K562 (cell line): ENCODE measurements around the gene TMEM114. TPM values are rescaled to one million over a fixed set of nuclear protein-coding genes. Genes with fewer than 3 reads are reported as not detected.

ENCODE experiments used
- ATAC-seq: fragments of 200-7000 bp; cut with Tn5 transposase; 3 replicates; pipeline ENCODE4 v1.9.1; 2020; ENCODE audit warnings: moderate library complexity
- Bru-seq: library from RNA; stranded (reverse); fragments of 400-500 nt; gene quantifications from one replicate; lab custom pipeline; 2021; lab: Mats Ljungman, UMichigan
- BruChase-seq, 2 experiments: library from RNA; stranded (reverse); fragments of 400-500 nt; gene quantifications; one replicate each; lab custom pipeline; 2021; lab: Mats Ljungman, UMichigan
- BruUV-seq: library from RNA; stranded (reverse); fragments of 400-500 nt; replicated peaks from 2 replicates; lab custom pipeline; 2021; lab: Mats Ljungman, UMichigan
- CTCF ChIA-PET: fragments of 300-600 bp; formaldehyde crosslinking; extraction: SDS; loops from one replicate; lab custom pipeline; 2021; ENCODE audit warnings: low intra/inter-chr PET ratio; lab: Yijun Ruan, JAX
- POLR2A ChIA-PET: fragments of 300-600, 350-650 bp; sonication (Branson Sonifier 250); formaldehyde crosslinking; extraction: SDS; loops from one replicate; lab custom pipeline; 2021; ENCODE audit warnings: antibody characterized with exemption, inconsistent platforms; lab: Yijun Ruan, JAX
- DNase-seq, 4 experiments: peaks; one replicate each; pipeline versions ENCODE4 v3.0.0 to v3.0.0-alpha.2; 2011 to 2018; ENCODE audit warnings: low spot score in 3 of 4, mixed read lengths in 3 of 4; ENCODE audit errors: extremely low read depth in 1 of 4
- FAIRE-seq: peaks from 2 replicates; lab custom pipeline; 2011; peaks lifted over from hg19 to GRCh38; lab: Jason Lieb, UNC
- H2AFZ ChIP-seq: 2 replicates; pipeline ENCODE4 v1.6.0; 2011; ENCODE audit warnings: low read depth, low read length, control low read depth, inconsistent platforms
- H3K27ac ChIP-seq: fragments of 200-600 bp; 3 replicates; pipeline ENCODE4 v1.8.0; 2011; ENCODE audit warnings: low read depth, mild to moderate bottlenecking, control low read depth, inconsistent platforms, low read length, moderate library complexity, mixed read lengths; ENCODE audit errors: extremely low read depth
- H3K27me3 ChIP-seq, 2 experiments: fragments of 300-600 bp in 1 of 2; 2 replicates in 1 of 2; 3 replicates in 1 of 2; pipeline versions ENCODE4 v1.6.0 to v1.8.0; 2011; ENCODE audit warnings: inconsistent platforms in 2 of 2, low read length in 2 of 2, mild to moderate bottlenecking in 1 of 2, mixed read lengths in 1 of 2, moderate library complexity in 1 of 2; ENCODE audit not compliant: control insufficient read depth in 2 of 2, insufficient read depth in 2 of 2
- H3K36me3 ChIP-seq: fragments of 300-600 bp; 3 replicates; pipeline ENCODE4 v1.8.0; 2011; ENCODE audit warnings: mild to moderate bottlenecking, low read length, inconsistent platforms; ENCODE audit not compliant: control insufficient read depth, insufficient read depth
- H3K4me1 ChIP-seq, 2 experiments: fragments of 200-600 bp in 1 of 2; replicated peaks in 1 of 2; 2 replicates in 1 of 2; 3 replicates in 1 of 2; pipeline versions ENCODE4 v1.5.1 to v1.8.0; 2011; ENCODE audit warnings: inconsistent platforms in 2 of 2, low read length in 2 of 2, mild to moderate bottlenecking in 1 of 2, mixed read lengths in 1 of 2, moderate library complexity in 1 of 2; ENCODE audit not compliant: control insufficient read depth in 2 of 2, insufficient read depth in 2 of 2
- H3K4me2 ChIP-seq: 2 replicates; pipeline ENCODE4 v1.6.1; 2011; ENCODE audit warnings: low read length, control low read depth, inconsistent platforms, mixed read lengths; ENCODE audit not compliant: insufficient read depth
- H3K4me3 ChIP-seq: fragments of 200-600 bp; sonication (generic), shearing (Covaris generic); 2 replicates; pipeline ENCODE4 v1.5.1; 2016; ENCODE audit warnings: control low read depth, inconsistent platforms
- H3K79me2 ChIP-seq: fragments of 200-600 bp; 3 replicates; pipeline ENCODE4 v1.8.0; 2011; ENCODE audit warnings: low read length, inconsistent platforms; ENCODE audit not compliant: control insufficient read depth, insufficient read depth
- H3K9ac ChIP-seq, 2 experiments: 2 replicates each; pipeline versions ENCODE4 v1.6.0 to v1.6.1; 2011; ENCODE audit warnings: low read depth in 2 of 2, low read length in 2 of 2, control low read depth in 1 of 2, inconsistent platforms in 1 of 2, mild to moderate bottlenecking in 1 of 2, mixed read lengths in 1 of 2; ENCODE audit not compliant: insufficient read depth in 1 of 2
- H3K9me1 ChIP-seq: one replicate; pipeline ENCODE4 v1.6.0; 2011; ENCODE audit warnings: inconsistent platforms, mild to moderate bottlenecking, low read length, moderate library complexity; ENCODE audit not compliant: control insufficient read depth, insufficient read depth
- H3K9me3 ChIP-seq: replicated peaks from 2 replicates; pipeline ENCODE4 v1.5.1; 2011; ENCODE audit warnings: low read depth, low read length, inconsistent platforms; ENCODE audit not compliant: control insufficient read depth, insufficient read depth
- H4K20me1 ChIP-seq: replicated peaks from 2 replicates; pipeline ENCODE4 v1.6.1; 2011; ENCODE audit warnings: low read length, inconsistent platforms, mixed read lengths; ENCODE audit not compliant: control insufficient read depth, insufficient read depth
- ELF2 ChIP-seq: fragments of 250-450 bp; sonication (Bioruptor Pico); IDR thresholded peaks from 2 replicates; pipeline ENCODE4 v1.5.0; 2021; ENCODE audit warnings: mild to moderate bottlenecking
- GATAD2B ChIP-seq: fragments of 450-650 bp; IDR thresholded peaks from 2 replicates; pipeline ENCODE4 v1.6.1; 2017; ENCODE audit warnings: mild to moderate bottlenecking, borderline replicate concordance
- HOMEZ ChIP-seq: fragments of 250-450 bp; sonication (Bioruptor Pico); IDR thresholded peaks from 2 replicates; pipeline ENCODE4 v1.4.0; 2020; ENCODE audit warnings: mild to moderate bottlenecking, moderate library complexity
- IRF2 ChIP-seq: sonication (generic); formaldehyde crosslinking; IDR thresholded peaks from 2 replicates; pipeline ENCODE4 v1.8.1; 2022; ENCODE audit warnings: mild to moderate bottlenecking, missing genetic modification reagents
- KAT8 ChIP-seq: fragments of 450-650 bp; IDR thresholded peaks from 2 replicates; pipeline ENCODE4 v1.6.1; 2016; ENCODE audit warnings: low read depth, mild to moderate bottlenecking
- KLF1 ChIP-seq: fragments of 450-650 bp; IDR thresholded peaks from 2 replicates; pipeline ENCODE4 v1.6.1; 2016; ENCODE audit warnings: missing genetic modification characterization, missing compliant biosample characterization
- NFE2 ChIP-seq: IDR thresholded peaks from 2 replicates; pipeline ENCODE4 v1.6.1; 2014; ENCODE audit warnings: antibody characterized with exemption, low read depth
- RBM25 ChIP-seq: fragments of 200-400 bp; formaldehyde crosslinking; IDR thresholded peaks from 2 replicates; pipeline ENCODE4 v1.6.1; 2018; ENCODE audit warnings: low read length, low read depth, moderate library complexity; ENCODE audit not compliant: severe bottlenecking
- ZC3H4 ChIP-seq: sonication (generic); formaldehyde crosslinking; IDR thresholded peaks from 2 replicates; pipeline ENCODE4 v1.9.0; 2021; ENCODE audit warnings: missing genetic modification reagents, borderline replicate concordance
- ZNF124 ChIP-seq: sonication (generic); formaldehyde crosslinking; IDR thresholded peaks from 2 replicates; pipeline ENCODE4 v1.8.1; 2022; ENCODE audit warnings: missing genetic modification reagents
- ZNF707 ChIP-seq: fragments of 250-450 bp; sonication (Bioruptor Pico); conservative IDR thresholded peaks from 2 replicates; pipeline ENCODE4 v1.8.0; 2022; ENCODE audit warnings: inconsistent platforms, mild to moderate bottlenecking, moderate library complexity
- WGBS: fragments of 100-300 bp; shearing (Covaris generic); methylation state at CpG from one replicate; pipeline ENCODE4 v1.1.6; 2016; ENCODE audit warnings: low coverage, mixed read lengths; ENCODE audit not compliant: insufficient coverage; ENCODE audit errors: missing lambda C conversion rate; 5-methylcytosine and 5-hydroxymethylcytosine counted together
- in situ Hi-C: fragments of 300-500 bp; cut with MboI; formaldehyde crosslinking; loops from 4 replicates; pipeline ENCODE4 v1.15.0; 2018; ENCODE audit warnings: inconsistent platforms, mixed read lengths
- intact Hi-C: fragments of 100-400 bp; cut with micrococcal nuclease; formaldehyde crosslinking; loops from 2 replicates; pipeline ENCODE4 v1.14.2; 2022
- long read RNA-seq, 3 experiments: library from polyadenylated mRNA in 2 of 3; library from RNA in 1 of 3; unstranded in 2 of 3; stranded (forward) in 1 of 3; transcript quantifications; one replicate each; pipeline ENCODE4 v2.0.0, GENCODE V29; 2019 to 2022
- polyA minus RNA-seq, 3 experiments: library from RNA; depleted of rRNA, polyadenylated mRNA; stranded (reverse); fragments of >200 nt; gene quantifications; 2 replicates each; pipeline ENCODE4 v1.2.3, GENCODE V29; 2011
- polyA plus RNA-seq, 8 experiments: library from polyadenylated mRNA; depleted of rRNA in 4 of 8; stranded (reverse) in 5 of 8; unstranded in 3 of 8; fragments of >200 nt; fragmentation: Nextera tagmentation in 2 of 8; fragmentation: Illumina TruSeq in 1 of 8; extraction: Ambion mirVana in 2 of 8; extraction: Trizol in 1 of 8; gene quantifications; 2 replicates each; pipeline versions ENCODE4 v1.2.1 to v1.2.3, GENCODE V29; 2011 to 2014; ENCODE audit warnings: inconsistent platforms in 1 of 8, missing spikeins in 1 of 8
- total RNA-seq, 7 experiments: library from RNA; depleted of rRNA in 6 of 7; stranded (reverse); fragments of >200 nt in 6 of 7; fragmentation: Illumina TruSeq in 2 of 7; extraction: Trizol in 2 of 7; gene quantifications; 2 replicates each; pipeline versions ENCODE4 v1.2.1 to v1.2.3, GENCODE V29; 2011 to 2021; ENCODE audit warnings: low replicate concordance in 1 of 7
- TF ChIP-seq, protein P1 (sequence below), 2 experiments: fragments of 150-350 bp in 1 of 2; IDR thresholded peaks; 2 replicates each; pipeline ENCODE4 v1.6.1; 2012 to 2016; ENCODE audit warnings: low read depth in 2 of 2, low read length in 2 of 2, mild to moderate bottlenecking in 1 of 2, moderate library complexity in 1 of 2

Gene TMEM114
- not detected in 2 replicates for total RNA-seq (2011; cell fraction: chromatin; rRNA removed; ENCODE audit: low replicate concordance)
- total RNA-seq (2011; cell fraction: nucleolus; rRNA removed), result not detected in 2 replicates
- not detected in 2 replicates for total RNA-seq (2011; cell fraction: nucleoplasm; rRNA removed)
- not detected in 2 replicates for total RNA-seq (2014; rRNA removed)
- total RNA-seq (2014; rRNA removed; fragmentation: Illumina TruSeq; extraction: Trizol), result not detected in 2 replicates
- not detected in 2 replicates for total RNA-seq (2015; rRNA removed; fragmentation: Illumina TruSeq; extraction: Trizol)
- not detected in 2 replicates for total RNA-seq (2021)
- polyA plus RNA-seq (2011; rRNA removed), result not detected in 2 replicates
- not detected in 2 replicates for polyA plus RNA-seq (2011; cell fraction: cytosol; rRNA removed)
- polyA plus RNA-seq (2011; cell fraction: nucleus; rRNA removed), result not detected in 2 replicates
- not detected in 2 replicates for polyA plus RNA-seq (2012)
- not detected in 2 replicates for polyA plus RNA-seq (2014; fragmentation: Illumina TruSeq; extraction: Trizol)
- polyA plus RNA-seq (2014; fragmentation: Nextera tagmentation; extraction: Ambion mirVana), result not detected
- polyA plus RNA-seq (2014; rRNA removed), result not detected in 2 replicates
- polyA minus RNA-seq (2011; rRNA and poly(A)+ RNA removed), result not detected in 2 replicates
- polyA minus RNA-seq (2011; cell fraction: cytosol; rRNA and poly(A)+ RNA removed), result not detected in 2 replicates
- not detected in 2 replicates for polyA minus RNA-seq (2011; cell fraction: nucleus; rRNA and poly(A)+ RNA removed)
- not detected for Bru-seq, nascent RNA
- not detected for BruChase-seq, experiment 1, labeled RNA remaining after a 2-hour chase
- not detected for BruChase-seq, experiment 2, labeled RNA remaining after a 6-hour chase
- long read RNA-seq, experiment 1, result 0 reads
- long read RNA-seq, experiment 2, result 0 reads
- long read RNA-seq, experiment 3, result 0 reads

DNA sequence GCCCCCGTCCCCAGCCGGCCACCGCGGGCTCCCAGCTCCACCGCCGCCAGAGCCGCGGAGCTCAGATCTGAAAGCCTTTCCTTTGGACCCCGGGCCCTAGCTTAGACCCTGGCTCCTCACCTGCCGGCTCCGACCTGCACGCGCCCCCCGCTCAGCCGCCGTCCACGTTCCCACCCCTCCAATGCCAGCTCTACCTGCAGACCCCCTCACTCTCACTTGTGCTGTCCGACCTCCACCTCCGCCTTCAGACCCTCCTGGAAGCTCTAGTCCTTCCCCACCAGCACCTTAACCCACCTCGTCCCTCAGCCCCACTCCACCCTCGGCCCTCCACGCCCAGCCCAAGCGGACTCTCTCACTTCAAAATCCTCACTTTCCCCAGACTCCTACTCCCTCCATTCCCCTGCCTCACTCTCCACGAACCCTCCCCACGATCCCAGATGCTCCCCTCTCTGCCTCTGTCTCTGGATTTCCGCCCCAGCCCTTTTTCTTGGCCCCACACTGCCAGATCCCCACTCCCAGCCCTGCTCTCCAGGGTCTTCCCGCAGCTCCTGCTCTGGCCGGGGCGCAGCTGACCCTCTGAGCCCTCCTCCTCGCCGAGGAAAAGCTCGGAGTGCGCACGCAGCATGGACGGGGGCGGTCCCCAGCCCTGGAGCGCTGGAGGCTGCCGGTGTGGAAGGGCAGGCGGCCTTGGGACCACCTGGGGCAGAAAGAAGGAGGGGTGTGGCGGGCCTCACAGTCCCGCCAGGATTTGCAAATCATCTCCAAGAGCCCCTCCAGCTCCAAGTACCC, at the start of gene TMEM114:
Gene TMEM114 (minus strand): TSS at position 612 of the 789 bp plus-strand sequence. CDS start 673 bp downstream, outside the sequence.
- Histone ChIP-seq H3K79me2 (no peaks in the 10 kb centered on the region), H4K20me1 (no peaks in the 10 kb centered on the region), H3K9me3 (0 out of 2 replicates have a peak, but pooled peaks cover 1% of the 10 kb centered on the region), H3K4me1 (peaks cover 4 to 6% of the 10 kb centered on the region in 2 experiments; a peak in 2 of 5 replicates), H3K27ac (no peak within 1 kb of the TSS), H3K4me2 (no peak within 1 kb of the TSS), H3K27me3 (peaks cover 12 to 26% of the 10 kb centered on the region in 2 experiments; a peak in 4 of 5 replicates), H3K9ac (no peak within 1 kb of the TSS), H3K36me3 (no peaks in the 10 kb centered on the region), H3K9me1 (no peaks in the 10 kb centered on the region), H3K4me3 (no peak within 1 kb of the TSS), H2AFZ (no peak within 1 kb of the TSS)
- WGBS, result 3% methylated on average over 20 of the region's 41 CpGs
- DNase-seq (no peak), ATAC-seq (no peak), FAIRE-seq (no peak)
- ChIA-PET CTCF (no interaction called here), POLR2A (interaction anchor here (0.7 kb wide), 1 partner anchor 32 kb away, joined by 4 read pairs; no protein-coding TSS in a partner anchor)
- intact Hi-C loops (no loop called here), in situ Hi-C loops (no loop called here)
- BruUV-seq, result no TSS peak
- no peak for TF ChIP-seq KLF1
- TF ChIP-seq NFE2, result no peak
- TF ChIP-seq, protein P1, sequence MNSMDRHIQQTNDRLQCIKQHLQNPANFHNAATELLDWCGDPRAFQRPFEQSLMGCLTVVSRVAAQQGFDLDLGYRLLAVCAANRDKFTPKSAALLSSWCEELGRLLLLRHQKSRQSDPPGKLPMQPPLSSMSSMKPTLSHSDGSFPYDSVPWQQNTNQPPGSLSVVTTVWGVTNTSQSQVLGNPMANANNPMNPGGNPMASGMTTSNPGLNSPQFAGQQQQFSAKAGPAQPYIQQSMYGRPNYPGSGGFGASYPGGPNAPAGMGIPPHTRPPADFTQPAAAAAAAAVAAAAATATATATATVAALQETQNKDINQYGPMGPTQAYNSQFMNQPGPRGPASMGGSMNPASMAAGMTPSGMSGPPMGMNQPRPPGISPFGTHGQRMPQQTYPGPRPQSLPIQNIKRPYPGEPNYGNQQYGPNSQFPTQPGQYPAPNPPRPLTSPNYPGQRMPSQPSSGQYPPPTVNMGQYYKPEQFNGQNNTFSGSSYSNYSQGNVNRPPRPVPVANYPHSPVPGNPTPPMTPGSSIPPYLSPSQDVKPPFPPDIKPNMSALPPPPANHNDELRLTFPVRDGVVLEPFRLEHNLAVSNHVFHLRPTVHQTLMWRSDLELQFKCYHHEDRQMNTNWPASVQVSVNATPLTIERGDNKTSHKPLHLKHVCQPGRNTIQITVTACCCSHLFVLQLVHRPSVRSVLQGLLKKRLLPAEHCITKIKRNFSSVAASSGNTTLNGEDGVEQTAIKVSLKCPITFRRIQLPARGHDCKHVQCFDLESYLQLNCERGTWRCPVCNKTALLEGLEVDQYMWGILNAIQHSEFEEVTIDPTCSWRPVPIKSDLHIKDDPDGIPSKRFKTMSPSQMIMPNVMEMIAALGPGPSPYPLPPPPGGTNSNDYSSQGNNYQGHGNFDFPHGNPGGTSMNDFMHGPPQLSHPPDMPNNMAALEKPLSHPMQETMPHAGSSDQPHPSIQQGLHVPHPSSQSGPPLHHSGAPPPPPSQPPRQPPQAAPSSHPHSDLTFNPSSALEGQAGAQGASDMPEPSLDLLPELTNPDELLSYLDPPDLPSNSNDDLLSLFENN (IDR thresholded peaks at IDR 0.05; ENCODE audit: low read depth in 2 of 2, low read length in 2 of 2), result no peak
- TF ChIP-seq IRF2 (CRISPR knock-in tag), result no peak
- TF ChIP-seq RBM25, result no peak
- TF ChIP-seq HOMEZ (CRISPR knock-in tag), result no peak
- TF ChIP-seq KAT8, result no peak
- TF ChIP-seq GATAD2B, result no peak
- TF ChIP-seq ZC3H4, result no peak
- TF ChIP-seq ZNF707, result no peak
- no peak for TF ChIP-seq ZNF124 (CRISPR knock-in tag)
- TF ChIP-seq ELF2 (CRISPR knock-in tag), result no peak
